Fibroblast of skin of scalp (primary cell): Measurements from ENCODE around the gene NADK2.

Experiments
- DNase-seq: peaks from one replicate; pipeline ENCODE4 v3.0.0-alpha.2; 2013

NADK2 gene

DNA sequence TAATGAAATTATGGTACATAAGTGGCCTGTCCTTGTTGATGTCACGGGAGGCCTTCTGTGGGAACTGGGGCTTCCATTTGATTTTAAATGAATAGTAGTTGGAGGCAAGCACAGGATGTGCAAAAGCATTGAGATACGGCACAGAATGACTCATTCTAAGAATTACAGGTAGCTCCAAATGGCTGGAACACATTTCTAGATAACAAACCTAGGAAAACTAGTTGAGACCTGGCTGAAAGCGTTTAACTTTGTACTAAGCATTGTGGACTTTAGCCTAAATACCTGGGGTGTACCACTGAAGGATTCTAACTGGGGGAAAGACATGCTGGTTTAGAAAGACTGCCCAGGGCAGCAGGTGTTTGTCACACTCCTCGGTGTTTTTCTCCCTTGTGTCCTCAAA, 80.4 kb downstream of the NADK2 start:
- DNase-seq: no peak

DNA sequence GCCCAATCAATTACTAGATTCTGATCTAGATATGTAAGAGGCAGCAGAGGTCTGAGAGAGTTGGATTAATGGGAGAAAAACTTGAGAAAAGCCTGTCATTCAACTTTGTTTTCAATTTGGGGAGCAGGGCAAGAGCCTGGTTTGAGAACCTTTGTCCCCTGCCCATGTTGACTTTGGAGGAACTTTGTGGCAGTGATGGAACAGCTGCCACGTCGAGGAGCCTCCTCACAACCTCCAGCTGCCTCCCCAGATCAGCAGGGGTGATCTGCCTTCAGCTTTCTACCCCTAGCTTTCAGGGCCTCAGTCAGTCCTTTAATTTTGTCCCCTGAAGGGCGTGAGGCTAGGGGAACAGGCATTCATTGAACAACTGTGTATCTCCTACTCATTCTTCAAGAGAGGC, 81.1 kb downstream of the NADK2 start:
- no peak for DNase-seq

DNA sequence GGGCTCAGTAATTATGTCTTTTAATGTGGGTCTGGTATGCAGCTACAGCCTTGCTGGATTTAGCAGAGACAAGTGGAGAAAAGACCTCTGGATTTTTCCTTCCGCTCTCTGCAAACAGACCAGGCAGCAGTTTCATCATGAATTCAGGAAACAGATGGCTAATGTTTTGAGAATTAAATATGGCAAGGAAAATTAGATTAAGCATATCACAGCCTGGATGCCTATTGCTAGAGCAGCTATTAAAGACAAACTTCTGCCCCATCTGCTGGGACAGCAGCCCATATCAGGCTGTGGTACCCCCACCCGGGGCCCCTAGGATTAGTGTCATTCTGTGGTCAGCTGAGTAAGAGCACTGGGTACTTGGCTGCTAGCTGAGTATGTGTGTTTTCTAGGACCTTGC, 83.6 kb downstream of the NADK2 start:
- DNase-seq: peak; percentile 61

DNA sequence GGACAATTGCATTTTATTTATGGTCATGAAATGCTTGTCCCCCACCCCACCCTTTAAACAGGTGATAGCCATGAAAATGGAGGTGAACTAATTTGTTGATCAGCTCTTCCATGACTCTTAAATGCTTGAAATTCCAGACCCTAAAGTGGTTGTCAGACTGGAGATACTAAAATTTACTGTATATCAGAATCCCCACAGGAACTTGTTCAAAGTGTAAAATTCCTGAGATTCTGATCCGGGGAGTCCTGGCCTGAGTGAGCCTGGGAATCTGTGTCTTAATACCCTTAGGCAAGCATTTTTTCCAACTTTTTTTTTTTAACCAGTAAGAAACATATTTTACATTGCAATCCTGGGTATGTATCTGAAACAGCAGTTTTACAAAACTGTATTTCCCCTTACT, 85.1 kb downstream of the NADK2 start:
- peak; percentile 96 for DNase-seq

DNA sequence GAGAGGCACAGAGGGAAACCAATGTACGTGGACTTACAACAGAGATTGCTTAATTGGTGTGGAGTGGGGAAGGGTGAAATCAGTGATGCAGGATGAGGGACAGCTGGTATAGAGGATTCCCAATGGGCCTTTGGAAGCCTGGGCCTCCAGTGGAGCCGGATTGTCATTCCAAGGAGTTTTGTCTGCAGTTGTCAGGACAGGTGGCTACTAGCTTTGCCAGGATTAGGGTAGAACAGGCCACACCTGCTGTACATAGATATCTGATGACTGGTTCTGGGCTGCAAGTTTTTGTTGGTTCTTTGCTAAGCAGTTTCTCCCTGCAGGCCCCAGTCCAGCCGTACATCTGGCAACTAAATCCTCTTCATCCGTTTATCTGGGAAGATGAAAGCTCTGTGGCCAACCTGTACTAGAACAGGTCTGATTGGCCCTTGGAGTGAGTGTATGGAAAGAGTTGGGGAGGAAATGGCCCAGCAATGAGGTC, 85.6 kb downstream of the NADK2 start:
- DNase-seq: peak; percentile 61

DNA sequence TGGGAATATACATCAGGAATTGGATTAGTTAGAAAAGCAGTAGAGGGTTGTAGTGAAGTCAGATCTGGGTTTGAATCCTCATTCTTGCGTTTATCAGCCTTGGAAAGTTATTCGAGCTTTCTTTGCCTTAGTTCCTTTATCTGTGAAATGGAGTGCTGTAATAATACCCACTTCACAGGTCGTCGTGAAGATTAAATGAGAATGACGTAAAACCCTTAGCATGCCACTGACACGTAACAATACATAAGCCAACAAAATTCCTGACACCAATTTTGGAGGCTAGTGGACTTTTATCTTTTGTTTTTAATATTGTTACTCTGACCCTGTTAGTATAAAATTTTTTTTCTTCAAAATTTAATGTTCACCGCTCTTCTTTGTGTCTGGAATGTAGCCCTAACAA, 86.4 kb downstream of the NADK2 start:
- DNase-seq: no peak

DNA sequence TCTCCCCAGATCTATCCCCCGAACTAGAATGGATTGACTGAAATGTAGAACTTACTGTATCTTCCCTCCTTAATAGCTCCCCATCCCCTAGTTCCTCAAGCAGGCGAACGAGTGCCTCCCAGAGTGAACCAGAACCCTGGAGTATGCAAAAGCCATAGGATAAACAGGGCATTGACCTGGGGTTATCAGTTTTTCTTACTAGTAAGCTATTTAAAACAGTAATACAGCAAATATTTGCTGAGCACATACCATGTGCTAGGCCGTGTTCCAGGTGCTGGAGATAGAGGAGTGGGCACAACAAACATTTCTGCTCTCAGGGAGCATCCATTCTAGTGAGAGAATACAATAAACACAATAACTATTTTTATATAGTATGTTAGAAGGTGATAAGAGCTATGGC, 88.0 kb downstream of the NADK2 start:
- DNase-seq: no peak

DNA sequence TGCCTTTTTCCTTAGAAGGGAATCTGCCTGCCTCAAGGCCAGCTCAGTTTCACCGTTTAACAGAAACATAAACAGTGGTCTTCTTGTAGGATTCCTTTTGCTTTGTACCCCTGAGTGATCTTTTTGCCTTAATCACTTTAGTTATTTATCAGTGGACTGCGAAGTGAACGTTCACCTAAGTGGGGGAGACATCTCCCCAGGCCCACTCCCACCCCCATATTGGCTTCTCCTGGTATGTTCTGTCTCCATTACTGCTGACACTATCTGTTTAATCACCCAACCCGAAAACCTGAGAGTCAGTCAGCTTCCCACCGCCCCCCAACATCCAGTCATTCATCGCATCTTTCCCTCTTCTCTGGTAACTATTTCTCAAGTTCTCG, 88.4 kb downstream of the NADK2 start:
- no peak for DNase-seq

DNA sequence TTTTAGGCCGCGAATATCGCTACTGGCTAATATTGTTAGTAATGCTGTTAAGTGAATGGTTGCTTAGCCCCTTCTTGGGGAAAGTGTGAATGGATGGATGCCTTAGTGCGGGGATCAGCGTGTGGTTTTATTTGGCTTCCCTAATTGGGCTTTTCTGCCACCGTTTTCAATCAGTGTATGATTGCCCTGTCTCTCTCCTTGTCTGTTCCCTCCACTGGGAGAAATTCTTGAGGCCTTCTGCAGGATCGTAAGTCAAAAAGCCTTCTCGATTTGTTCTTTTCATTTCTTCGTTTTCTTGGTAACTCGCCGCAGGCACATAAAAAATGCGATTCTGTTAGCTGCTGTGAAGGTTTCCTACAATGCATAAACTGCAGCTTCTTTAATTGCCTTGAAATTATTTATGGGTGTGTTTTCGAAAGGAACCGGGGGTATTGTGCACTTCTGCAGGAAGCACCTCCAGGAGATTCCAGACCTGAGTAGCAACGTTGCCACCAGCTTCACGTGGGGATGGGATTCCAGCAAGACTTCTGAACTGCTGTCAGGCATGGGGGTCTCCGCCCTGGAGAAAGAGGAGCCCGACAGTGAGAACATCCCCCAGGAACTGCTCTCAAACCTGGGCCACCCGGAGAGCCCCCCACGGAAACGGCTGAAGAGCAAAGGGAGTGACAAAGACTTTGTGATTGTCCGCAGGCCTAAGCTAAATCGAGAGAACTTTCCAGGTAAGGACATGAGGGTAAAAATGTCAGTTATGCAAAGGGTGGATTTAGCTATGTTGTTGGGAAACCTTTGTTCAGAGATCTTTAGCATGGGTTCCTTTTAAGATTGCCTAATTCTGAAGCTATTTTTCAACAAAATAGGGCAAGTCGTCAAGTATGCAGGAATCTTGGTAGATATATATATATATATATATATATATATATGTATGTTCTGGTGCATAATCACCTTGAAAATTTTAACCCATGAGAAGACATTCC, 89.1 kb downstream of the NADK2 start:
- peak; percentile 19 for DNase-seq

DNA sequence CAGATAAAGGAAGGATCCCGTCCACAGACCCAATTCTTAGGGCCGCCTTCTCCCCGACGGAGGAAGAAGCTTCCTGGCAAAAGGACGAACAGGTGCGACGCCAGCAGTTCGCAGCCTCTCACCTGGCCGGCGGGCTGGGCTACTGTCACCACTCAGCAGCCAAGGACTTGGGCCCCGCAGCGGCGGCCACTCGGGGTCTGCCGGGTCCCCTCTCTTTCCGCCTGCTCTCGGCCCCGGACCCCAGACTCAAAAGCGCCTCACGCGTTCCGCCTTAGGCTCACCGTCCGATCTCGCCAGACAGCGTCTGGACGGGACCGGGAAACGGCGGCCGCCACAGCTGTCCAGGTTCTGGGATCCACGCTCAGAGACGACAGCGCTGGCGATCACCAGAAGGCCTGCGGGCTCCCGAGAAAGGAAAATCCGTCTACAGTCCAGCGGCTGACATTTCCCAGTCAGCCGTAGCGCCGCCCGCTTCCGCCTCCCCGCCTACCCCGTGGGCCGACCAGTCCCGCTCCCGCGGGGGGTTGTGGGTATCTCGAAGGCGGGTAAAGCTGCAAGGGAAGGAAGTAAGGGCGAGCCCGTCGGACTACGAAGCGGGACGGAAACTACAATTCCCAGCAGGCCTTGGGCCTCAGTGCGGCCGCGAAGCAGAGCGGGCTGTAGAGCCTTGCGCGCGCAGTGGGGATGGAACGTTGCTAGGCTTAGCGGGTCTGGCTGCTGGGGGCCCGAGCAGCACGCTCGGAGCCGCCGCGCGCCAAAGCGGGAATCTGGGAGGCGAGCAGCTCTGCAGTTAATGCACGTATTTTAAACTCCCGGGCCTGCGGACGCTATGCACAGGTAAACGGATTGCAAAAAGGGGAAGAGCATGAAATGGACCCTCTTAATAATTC, 90.0 kb downstream of the NADK2 start, which contains the start of the genes LMBRD2 and SKP2:
Gene LMBRD2, minus strand, starts transcription at position 454 of the 890 bp plus-strand sequence. CDS start 8,538 bp downstream, outside the sequence.
Gene SKP2, plus strand, starts transcription at position 678 of the 890 bp plus-strand sequence. Its CDS starts 152 bp downstream, at position 830.
- DNase-seq: peak; percentile 99

DNA sequence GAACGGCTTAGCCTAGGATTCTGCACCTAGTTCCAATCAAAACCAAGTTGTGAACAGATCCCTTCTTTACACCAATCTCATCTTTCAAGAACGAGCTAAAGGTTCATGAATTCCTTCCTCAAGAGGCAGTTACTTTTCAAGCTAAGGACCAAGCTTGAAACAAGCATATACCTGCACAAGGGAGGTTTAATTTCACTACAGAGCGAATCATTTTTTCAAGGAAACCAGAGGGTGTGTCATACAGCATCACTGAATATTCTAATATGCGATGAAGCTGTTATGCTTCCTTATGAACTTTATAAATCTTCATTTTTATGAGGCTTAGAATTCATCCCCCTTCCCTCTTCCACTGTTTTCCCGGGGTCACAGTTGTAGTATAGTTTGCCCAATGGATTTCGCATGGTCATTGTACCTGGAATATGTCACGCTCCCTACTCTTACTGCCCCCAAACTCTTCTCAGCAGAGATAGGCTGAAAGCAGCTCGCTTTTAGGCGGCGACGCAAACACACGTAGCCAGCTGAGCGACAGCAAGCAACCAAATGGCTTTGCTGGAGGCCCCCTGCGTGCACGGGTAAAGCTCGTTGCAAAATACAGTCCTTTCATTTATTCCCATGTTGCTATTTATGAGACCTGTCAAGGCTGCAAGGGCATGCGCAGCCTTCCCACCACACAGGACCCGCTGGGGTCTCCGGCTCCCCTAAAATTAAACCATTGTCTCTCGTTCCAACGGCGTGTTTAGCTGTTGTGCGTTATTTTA, 90.9 kb downstream of the NADK2 start:
- DNase-seq: peak; percentile 36

DNA sequence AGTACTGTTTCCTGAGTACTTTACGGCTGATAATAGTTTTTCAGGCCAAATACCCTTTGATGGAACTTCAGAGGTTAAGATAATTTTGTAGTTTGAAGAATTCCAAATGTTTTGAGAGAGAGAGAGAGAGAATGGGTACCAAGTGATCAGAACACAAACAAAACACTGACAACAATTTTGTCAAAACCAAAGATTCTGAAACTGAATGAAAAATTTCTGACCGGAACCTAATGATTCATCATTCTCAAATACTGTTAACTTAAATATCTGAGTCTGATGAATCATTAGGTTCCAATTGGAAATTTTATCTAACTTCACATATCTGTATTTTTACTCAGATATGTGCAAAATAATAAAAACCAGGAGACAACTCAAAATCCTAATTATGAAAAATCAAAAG, 94.0 kb downstream of the NADK2 start:
- no peak for DNase-seq

DNA sequence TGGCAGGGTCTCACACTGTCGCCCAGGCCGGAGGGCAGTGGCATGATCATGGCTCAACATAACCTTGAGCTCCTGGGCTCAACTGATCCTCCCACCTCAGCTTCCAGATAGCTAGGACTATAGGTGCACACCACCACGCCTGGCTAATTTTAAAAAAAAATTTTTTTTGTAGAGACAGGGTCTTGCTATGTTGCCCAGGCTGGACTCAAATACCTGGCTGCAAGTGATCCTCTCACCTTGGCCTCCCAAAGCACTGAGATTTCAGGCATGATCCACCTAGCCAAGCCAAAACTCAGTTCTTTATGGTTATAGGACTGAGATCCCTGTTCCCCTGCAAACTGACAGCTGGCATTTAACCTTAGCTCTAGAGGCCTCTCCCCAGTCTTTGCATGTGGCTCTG, 95.3 kb downstream of the NADK2 start:
- no peak for DNase-seq

DNA sequence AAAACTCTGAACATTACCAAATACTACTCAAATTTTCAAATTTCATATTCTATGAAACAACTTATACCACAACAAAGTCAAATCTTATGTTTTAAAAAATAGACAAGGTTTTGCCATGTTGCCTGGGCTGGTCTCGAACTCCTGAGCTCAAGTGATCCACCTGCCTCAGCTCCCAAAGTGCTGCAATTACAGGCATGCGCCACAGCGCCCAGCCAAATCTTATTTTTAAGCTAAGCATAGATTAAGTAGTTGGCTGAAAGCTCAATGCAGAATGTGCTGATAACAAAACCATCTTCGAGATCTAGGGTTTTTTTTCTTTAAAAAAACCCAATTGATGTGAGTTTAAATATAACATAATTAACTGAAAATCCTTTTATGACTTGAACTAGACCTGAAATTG, 96.4 kb downstream of the NADK2 start:
- DNase-seq: no peak
